Measurements from ENCODE around the gene KIDINS220. TPM values are rescaled to one million over a fixed set of nuclear protein-coding genes. Genes with fewer than 3 reads are reported as not detected.

The KIDINS220 gene
- total and polyA plus RNA-seq, 4 donors, result 8.1 to 50.9 (median 30.8) TPM

GRCh38 chr2:8756230-8756629 lies 81.2 kb downstream of the KIDINS220 start:
- H3K9ac ChIP-seq (ENCODE audit: low read depth in 1 of 2, low read length in 2 of 2), result no peak overlapping the region
- no peak for TF ChIP-seq GABPA (IDR thresholded peaks at IDR 0.05 in 1 of 2, conservative IDR thresholded peaks at IDR 0.05 in 1 of 2)
- TF ChIP-seq ATF3 (IDR thresholded peaks at IDR 0.05), result no peak
- TF ChIP-seq REST (IDR thresholded peaks at IDR 0.05), result no peak
- TF ChIP-seq TAF1 (conservative IDR thresholded peaks at IDR 0.05), result no peak
- no peak for TF ChIP-seq RXRA (IDR thresholded peaks at IDR 0.05)
- TF ChIP-seq SP1 (IDR thresholded peaks at IDR 0.05), result no peak
- no peak for TF ChIP-seq EGR1 (IDR thresholded peaks at IDR 0.05; ENCODE audit: low read depth in 2 of 2)
- TF ChIP-seq FOXA1 (IDR thresholded peaks at IDR 0.05), result no peak
- no peak for TF ChIP-seq FOXA2 (IDR thresholded peaks at IDR 0.05)
- TF ChIP-seq JUND (IDR thresholded peaks at IDR 0.05), result no peak
- no peak for TF ChIP-seq YY1 (IDR thresholded peaks at IDR 0.05)
- no peak for TF ChIP-seq CTCF (IDR thresholded peaks at IDR 0.05; ENCODE audit: low read depth, low read length, missing input control)
- no peak for TF ChIP-seq HNF4A (conservative IDR thresholded peaks at IDR 0.05)
- no peak for TF ChIP-seq NR2F2 (IDR thresholded peaks at IDR 0.05)
- TF ChIP-seq ZBTB33 (IDR thresholded peaks at IDR 0.05), result no peak
- no peak for TF ChIP-seq RAD21 (IDR thresholded peaks at IDR 0.05)

More at GRCh38 chr2:8756230-8756629, 81.2 kb downstream of the KIDINS220 start:
- Histone ChIP-seq H3K9me3 (ENCODE audit: control insufficient read depth in 4 of 4, low read length in 3 of 4) (peaks cover 2 to 5% (median 4%) of the 10 kb centered on the region in 4 donors), H3K36me3 (ENCODE audit: control insufficient read depth in 4 of 4, insufficient read depth in 3 of 4, low read depth in 1 of 4, low read length in 3 of 4) (peaks cover 1 to 13% (median 8%) of the 10 kb centered on the region in 4 donors), H3K4me3 (ENCODE audit: low read depth in 1 of 3, low read length in 3 of 3) (peak overlapping the region in 1 of 3 donors; percentile 16), H3K27ac (ENCODE audit: low read depth in 1 of 2, low read length in 2 of 2) (no peak overlapping the region), H3K27me3 (ENCODE audit: control insufficient read depth in 4 of 4, insufficient read depth in 4 of 4, low read length in 3 of 4) (no peaks in the 10 kb centered on the region), H3K4me1 (ENCODE audit: control insufficient read depth in 4 of 4, insufficient read depth in 4 of 4, low read length in 3 of 4) (no peaks in the 10 kb centered on the region)
- DNase-seq (ENCODE audit: low spot score), result no peak
